IMR-90 (cell line): ENCODE results near the gene PDX1. TPM values are rescaled to one million over a fixed set of nuclear protein-coding genes. Genes with fewer than 3 reads are reported as not detected.

Experiments
- ATAC-seq: fragments of 200-7000 bp; cut with Tn5 transposase; 2 replicates; pipeline ENCODE4 v1.9.1; 2020; ENCODE audit warnings: low read depth, mild to moderate bottlenecking, moderate library complexity
- BruUV-seq: library from RNA; stranded (reverse); fragments of 400-500 nt; replicated peaks from 2 replicates; lab custom pipeline; 2021; lab: Mats Ljungman, UMichigan
- CTCF ChIA-PET: fragments of 300-600 bp; formaldehyde crosslinking; extraction: SDS; loops from one replicate; lab custom pipeline; 2021; ENCODE audit warnings: antibody characterized with exemption; lab: Yijun Ruan, JAX
- POLR2A ChIA-PET: fragments of 300-600 bp; sonication (Branson Sonifier 250); formaldehyde crosslinking; loops from one replicate; lab custom pipeline; 2022; ENCODE audit warnings: antibody characterized with exemption; ENCODE audit not compliant: unreplicated experiment; lab: Charles Lee
- DNase-seq: peaks from one replicate; pipeline ENCODE4 v3.0.0; 2013
- H2AFZ ChIP-seq: replicated peaks from 2 replicates; pipeline ENCODE3; 2013; ENCODE audit warnings: low read length, mild to moderate bottlenecking; ENCODE audit not compliant: poor library complexity
- H2AK5ac ChIP-seq: 2 replicates; pipeline ENCODE4 v1.6.1; 2013; ENCODE audit warnings: low read depth, low read length, inconsistent platforms
- H2AK9ac ChIP-seq: replicated peaks from 2 replicates; pipeline ENCODE3; 2013; ENCODE audit warnings: mild to moderate bottlenecking, low read depth, low read length, moderate library complexity; ENCODE audit not compliant: poor library complexity
- H2BK120ac ChIP-seq: 2 replicates; pipeline ENCODE4 v1.6.1; 2013; ENCODE audit warnings: low read depth, low read length, inconsistent platforms
- H2BK15ac ChIP-seq: 3 replicates; pipeline ENCODE4 v1.6.1; 2013; ENCODE audit warnings: low read depth, low read length, inconsistent platforms
- H2BK20ac ChIP-seq: 2 replicates; pipeline ENCODE4 v1.6.1; 2013; ENCODE audit warnings: low read depth, mild to moderate bottlenecking, inconsistent platforms, low read length, moderate library complexity
- H2BK5ac ChIP-seq: 2 replicates; pipeline ENCODE4 v1.6.1; 2013; ENCODE audit warnings: mild to moderate bottlenecking, low read depth, low read length, inconsistent platforms; ENCODE audit not compliant: poor library complexity, severe bottlenecking
- H3K14ac ChIP-seq: replicated peaks from 2 replicates; pipeline ENCODE4 v1.6.1; 2013; ENCODE audit warnings: low read depth, low read length, inconsistent platforms
- H3K18ac ChIP-seq: 2 replicates; pipeline ENCODE4 v1.6.1; 2013; ENCODE audit warnings: low read depth, low read length, control low read depth
- H3K23ac ChIP-seq: 2 replicates; pipeline ENCODE4 v1.6.1; 2013; ENCODE audit warnings: low read depth, low read length, inconsistent platforms
- H3K27ac ChIP-seq: 2 replicates; pipeline ENCODE4 v1.5.1; 2013; ENCODE audit warnings: mild to moderate bottlenecking, control low read depth, low read length; ENCODE audit not compliant: insufficient read depth
- H3K27me3 ChIP-seq: 2 replicates; pipeline ENCODE4 v1.6.1; 2013; ENCODE audit warnings: low read length; ENCODE audit not compliant: control insufficient read depth, insufficient read depth
- H3K36me3 ChIP-seq: 2 replicates; pipeline ENCODE4 v1.6.1; 2013; ENCODE audit warnings: low read length, mixed read lengths; ENCODE audit not compliant: control insufficient read depth, insufficient read depth
- H3K4ac ChIP-seq: 2 replicates; pipeline ENCODE4 v1.6.1; 2013; ENCODE audit warnings: low read depth, low read length, inconsistent platforms
- H3K4me1 ChIP-seq: 2 replicates; pipeline ENCODE4 v1.6.1; 2013; ENCODE audit warnings: low read length, mixed read lengths; ENCODE audit not compliant: control insufficient read depth, insufficient read depth
- H3K4me2 ChIP-seq: 2 replicates; pipeline ENCODE4 v1.6.1; 2013; ENCODE audit warnings: low read depth, mild to moderate bottlenecking, control low read depth, low read length, moderate library complexity
- H3K4me3 ChIP-seq: 2 replicates; pipeline ENCODE4 v1.5.1; 2013; ENCODE audit warnings: low read depth, mild to moderate bottlenecking, control low read depth, low read length, moderate library complexity; ENCODE audit not compliant: insufficient read depth
- H3K56ac ChIP-seq: 2 replicates; pipeline ENCODE4 v1.6.1; 2013; ENCODE audit warnings: low read length, inconsistent platforms; ENCODE audit not compliant: insufficient read depth; ENCODE audit errors: extremely low read depth
- H3K79me1 ChIP-seq, 2 experiments: 2 replicates each; pipeline ENCODE4 v1.6.1; 2013; ENCODE audit warnings: low read length in 2 of 2, inconsistent platforms in 1 of 2, low read depth in 1 of 2
- H3K9ac ChIP-seq: 2 replicates; pipeline ENCODE4 v1.6.1; 2013; ENCODE audit warnings: low read depth, low read length, control low read depth
- H3K9me1 ChIP-seq: 2 replicates; pipeline ENCODE4 v1.6.1; 2013; ENCODE audit warnings: low read length, inconsistent platforms; ENCODE audit not compliant: insufficient read depth
- H3K9me3 ChIP-seq: 2 replicates; pipeline ENCODE4 v1.6.1; 2013; ENCODE audit warnings: low read length; ENCODE audit not compliant: control insufficient read depth, insufficient read depth
- H4K20me1 ChIP-seq: 2 replicates; pipeline ENCODE4 v1.6.1; 2013; ENCODE audit warnings: low read length, inconsistent platforms; ENCODE audit not compliant: insufficient read depth
- H4K5ac ChIP-seq: 2 replicates; pipeline ENCODE4 v1.6.1; 2013; ENCODE audit warnings: mild to moderate bottlenecking, low read depth, low read length, control low read depth
- H4K8ac ChIP-seq, 2 experiments: 2 replicates each; pipeline ENCODE4 v1.6.1; 2013; ENCODE audit warnings: low read depth in 2 of 2, low read length in 2 of 2, control low read depth in 1 of 2, inconsistent platforms in 1 of 2
- H4K91ac ChIP-seq: 2 replicates; pipeline ENCODE4 v1.6.1; 2013; ENCODE audit warnings: low read depth, low read length, inconsistent platforms; ENCODE audit not compliant: insufficient read depth
- BHLHE40 ChIP-seq: fragments of 150-350 bp; IDR thresholded peaks from 2 replicates; pipeline ENCODE4 v1.6.1; 2016; ENCODE audit warnings: mild to moderate bottlenecking, low read depth, low read length
- CEBPB ChIP-seq: IDR thresholded peaks from 2 replicates; pipeline ENCODE4 v1.6.1; 2012; ENCODE audit warnings: low read depth, low read length, improper control_type of control experiment
- CHD1 ChIP-seq: IDR thresholded peaks from 2 replicates; pipeline ENCODE4 v1.6.1; 2012; ENCODE audit warnings: low read depth, low read length, improper control_type of control experiment
- CTCF ChIP-seq: conservative IDR thresholded peaks from 2 replicates; pipeline ENCODE4 v1.5.1; 2012; ENCODE audit warnings: mild to moderate bottlenecking, low read depth, low read length, improper control_type of control experiment
- ELK1 ChIP-seq: fragments of 150-350 bp; IDR thresholded peaks from 2 replicates; pipeline ENCODE4 v1.6.1; 2016; ENCODE audit warnings: low read depth, mild to moderate bottlenecking, low read length, moderate library complexity, borderline replicate concordance
- FOS ChIP-seq: fragments of 150-350 bp; IDR thresholded peaks from 2 replicates; pipeline ENCODE4 v1.6.1; 2016; ENCODE audit warnings: low read depth, low read length
- MAFK ChIP-seq: IDR thresholded peaks from 2 replicates; pipeline ENCODE4 v1.6.1; 2012; ENCODE audit warnings: low read depth, low read length, improper control_type of control experiment
- MAZ ChIP-seq: IDR thresholded peaks from 2 replicates; pipeline ENCODE4 v1.6.1; 2012; ENCODE audit warnings: low read depth, mild to moderate bottlenecking, low read length, improper control_type of control experiment, moderate library complexity, borderline replicate concordance
- MXI1 ChIP-seq: IDR thresholded peaks from 2 replicates; pipeline ENCODE4 v1.6.1; 2012; ENCODE audit warnings: low read depth, mild to moderate bottlenecking, low read length, moderate library complexity, borderline replicate concordance
- NFE2L2 ChIP-seq: fragments of 150-350 bp; IDR thresholded peaks from 2 replicates; pipeline ENCODE4 v1.6.1; 2016; ENCODE audit warnings: low read depth, mild to moderate bottlenecking, low read length
- POLR2A ChIP-seq: IDR thresholded peaks from 2 replicates; pipeline ENCODE4 v1.6.1; 2012; ENCODE audit warnings: mild to moderate bottlenecking, low read depth, low read length
- RAD21 ChIP-seq: IDR thresholded peaks from 2 replicates; pipeline ENCODE4 v1.6.1; 2012; ENCODE audit warnings: low read length, improper control_type of control experiment
- RCOR1 ChIP-seq: IDR thresholded peaks from 2 replicates; pipeline ENCODE4 v1.6.1; 2012; ENCODE audit warnings: mild to moderate bottlenecking, low read length, improper control_type of control experiment; ENCODE audit not compliant: insufficient replicate concordance
- RFX5 ChIP-seq: IDR thresholded peaks from 2 replicates; pipeline ENCODE4 v1.8.0; 2012; ENCODE audit warnings: low read depth, mild to moderate bottlenecking, low read length, moderate library complexity
- SMC3 ChIP-seq: fragments of 150-350 bp; IDR thresholded peaks from 2 replicates; pipeline ENCODE4 v1.6.1; 2016; ENCODE audit warnings: low read depth, mild to moderate bottlenecking, antibody characterized with exemption, low read length, moderate library complexity
- USF2 ChIP-seq: fragments of 150-350 bp; IDR thresholded peaks from 2 replicates; pipeline ENCODE4 v1.6.1; 2017; ENCODE audit warnings: mild to moderate bottlenecking, antibody characterized with exemption, low read length, low read depth
- WGBS, 2 experiments: methylation state at CpG; one replicate each; pipeline versions ENCODE4 v1.1.5 to v1.1.7; 2013; ENCODE audit warnings: missing lambda C conversion rate in 2 of 2; ENCODE audit not compliant: insufficient read length in 1 of 2; ENCODE audit errors: extremely low coverage in 2 of 2; 5-methylcytosine and 5-hydroxymethylcytosine counted together
- dilution Hi-C: fragments of 300-500 bp; cut with HindIII; formaldehyde crosslinking; loops from one replicate; pipeline ENCODE4 v1.14.3; 2018; ENCODE audit warnings: low sequenced_read_pairs; ENCODE audit not compliant: unreplicated experiment
- in situ Hi-C: fragments of 300-500 bp; cut with MboI; formaldehyde crosslinking; loops from 3 replicates; pipeline ENCODE4 v1.14.3; 2019; ENCODE audit warnings: low sequenced_read_pairs, inconsistent platforms, mixed read lengths
- intact Hi-C: fragments of 100-400 bp; cut with micrococcal nuclease; formaldehyde crosslinking; loops from 2 replicates; pipeline ENCODE4 v1.10.0; 2022
- polyA plus RNA-seq, 3 experiments: library from polyadenylated mRNA; depleted of rRNA; stranded (reverse); fragments of >200 nt; gene quantifications; 2 replicates each; pipeline ENCODE4 v1.2.3, GENCODE V29; 2012; ENCODE audit warnings: low replicate concordance in 1 of 3
- total RNA-seq: library from RNA; depleted of rRNA; stranded (reverse); fragments of >200 nt; gene quantifications from 2 replicates; pipeline ENCODE4 v1.2.3, GENCODE V29; 2012

Gene PDX1
- total and polyA plus RNA-seq, 2 of the 4 experiments (the other 2 are of a cell fraction): not detected

GRCh38 chr13:27964741-27965323, 45.0 kb downstream of the PDX1 start:
- H3K23ac ChIP-seq: no peak overlapping the region
- ChIA-PET CTCF (interaction anchor here (0.6 to 1.4 kb wide), 3 partner anchors 9 to 19 kb away, joined by 3 to 5 read pairs (median 4); no protein-coding TSS in a partner anchor), POLR2A (no interaction called here)
- no peak overlapping the region for H2BK120ac ChIP-seq
- no peak overlapping the region for H2BK15ac ChIP-seq
- H3K18ac ChIP-seq: no peak overlapping the region
- no peak overlapping the region for H3K4ac ChIP-seq
- no peaks in the 10 kb centered on the region for H3K79me1 ChIP-seq
- no TSS peak for BruUV-seq
- H3K9me1 ChIP-seq: no peaks in the 10 kb centered on the region
- H3K56ac ChIP-seq: no peak overlapping the region
- WGBS, 2 experiments: no CpG with 5 or more reads among the region's 15 CpGs
- H4K91ac ChIP-seq: no peak overlapping the region
- H4K20me1 ChIP-seq: peaks cover 4% of the 10 kb centered on the region; the same call in 1 of the 2 replicates
- no peaks in the 10 kb centered on the region for H3K36me3 ChIP-seq
- intact Hi-C loops: no loop called here
- H2BK20ac ChIP-seq: no peak overlapping the region
- dilution Hi-C loops: no loop called here
- no peak overlapping the region for H2AK5ac ChIP-seq
- TF ChIP-seq CHD1 (no peak), POLR2A (no peak), CEBPB (no peak), BHLHE40 (no peak), MAZ (no peak), RAD21 (no peak), FOS (no peak), MXI1 (no peak), MAFK (no peak), CTCF (no peak), SMC3 (no peak), USF2 (no peak), RFX5 (no peak), ELK1 (no peak), NFE2L2 (no peak), RCOR1 (no peak)
- no peaks in the 10 kb centered on the region; the same call in 1 of the 2 replicates for H3K9me3 ChIP-seq
- no peak overlapping the region for H4K5ac ChIP-seq
- H2AFZ ChIP-seq: peak overlapping the region; percentile 32
- H2BK5ac ChIP-seq: no peak overlapping the region
- in situ Hi-C loops: no loop called here
- H3K4me3 ChIP-seq: no peak overlapping the region
- H3K14ac ChIP-seq: no peak overlapping the region
- no peak overlapping the region for H3K9ac ChIP-seq
- H3K27me3 ChIP-seq: peaks cover 96% of the 10 kb centered on the region
- no peak overlapping the region for H3K4me2 ChIP-seq
- H3K4me1 ChIP-seq: peaks cover 3% of the 10 kb centered on the region; the same call in 1 of the 2 replicates
- no peak overlapping the region for H3K27ac ChIP-seq
- no peak overlapping the region for H2AK9ac ChIP-seq
- ATAC-seq: no peak
- DNase-seq: no peak
- H4K8ac ChIP-seq: no peak overlapping the region
